GM20431 (cell line): ENCODE data around the gene TNFSF12.

Source experiments
- in situ Hi-C: fragments of 300-500 bp; cut with MseI, MboI; formaldehyde crosslinking; loops from one replicate; pipeline ENCODE4 v1.15.0; 2020; ENCODE audit warnings: low sequenced_read_pairs; ENCODE audit not compliant: unreplicated experiment

TNFSF12 gene

DNA sequence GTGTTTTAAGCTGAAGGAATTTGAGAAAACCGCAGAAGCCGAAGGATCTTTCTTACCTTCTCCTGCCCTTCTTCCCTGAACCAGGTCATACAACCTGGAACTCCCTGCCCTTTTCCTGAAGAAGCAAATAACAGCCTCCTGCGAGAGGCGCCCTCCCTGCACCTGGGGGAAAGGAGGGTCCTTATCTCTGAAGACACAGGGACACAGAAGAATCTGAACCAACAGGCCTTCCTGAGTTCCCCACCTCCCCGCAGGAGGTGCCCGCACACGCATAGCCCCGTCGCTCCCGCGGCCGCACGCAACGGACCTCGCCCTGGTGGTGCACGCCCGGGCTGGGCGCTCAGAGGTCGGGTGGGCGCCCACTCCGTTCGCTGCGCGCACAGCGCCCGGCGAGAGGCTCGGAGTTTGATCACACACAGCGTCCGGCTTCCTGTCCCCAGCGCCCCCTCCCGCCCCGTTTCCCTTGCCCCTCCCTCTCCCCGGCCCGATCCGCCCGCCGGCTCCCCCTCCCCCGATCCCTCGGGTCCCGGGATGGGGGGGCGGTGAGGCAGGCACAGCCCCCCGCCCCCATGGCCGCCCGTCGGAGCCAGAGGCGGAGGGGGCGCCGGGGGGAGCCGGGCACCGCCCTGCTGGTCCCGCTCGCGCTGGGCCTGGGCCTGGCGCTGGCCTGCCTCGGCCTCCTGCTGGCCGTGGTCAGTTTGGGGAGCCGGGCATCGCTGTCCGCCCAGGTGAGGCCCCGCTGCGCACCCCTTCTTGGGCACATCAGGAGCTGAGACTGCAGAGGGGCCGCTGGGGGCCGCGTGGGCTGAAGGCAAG, at the start of gene TNFSF12:
TNFSF12 (plus strand) TSS at position 474 of the 816 bp plus-strand sequence; CDS start at position 570, 96 bp downstream.
- in situ Hi-C loops, result no loop called here

- in situ Hi-C loops, result no loop called here
These were observed 49.7 kb upstream of the TNFSF12 start for GRCh38 chr17:7499161-7499560.

DNA sequence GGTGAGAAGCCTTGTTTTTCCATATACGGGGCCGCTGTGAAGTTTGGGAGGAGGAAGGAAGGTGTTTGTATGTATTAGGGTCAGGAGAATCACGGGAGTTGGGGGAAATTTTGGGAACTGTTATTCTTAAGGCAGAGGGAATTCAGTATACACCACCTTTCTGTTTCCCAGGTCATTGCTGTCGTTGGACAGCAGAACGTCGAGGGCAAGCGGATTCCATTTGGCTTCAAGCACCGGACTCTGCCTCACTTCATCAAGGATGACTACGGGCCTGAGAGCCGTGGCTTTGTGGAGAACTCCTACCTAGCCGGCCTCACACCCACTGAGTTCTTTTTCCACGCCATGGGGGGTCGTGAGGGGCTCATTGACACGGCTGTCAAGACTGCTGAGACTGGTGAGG, 47.1 kb upstream of the TNFSF12 start:
- in situ Hi-C loops, result no loop called here

GRCh38 chr17:7502171-7502847, 46.5 kb upstream of the TNFSF12 start:
- in situ Hi-C loops, result no loop called here

- in situ Hi-C loops, result no loop called here
These were observed 45.9 kb upstream of the TNFSF12 start for GRCh38 chr17:7502987-7503386.

- in situ Hi-C loops, result no loop called here
These were observed 45.3 kb upstream of the TNFSF12 start for GRCh38 chr17:7503521-7503920.

DNA sequence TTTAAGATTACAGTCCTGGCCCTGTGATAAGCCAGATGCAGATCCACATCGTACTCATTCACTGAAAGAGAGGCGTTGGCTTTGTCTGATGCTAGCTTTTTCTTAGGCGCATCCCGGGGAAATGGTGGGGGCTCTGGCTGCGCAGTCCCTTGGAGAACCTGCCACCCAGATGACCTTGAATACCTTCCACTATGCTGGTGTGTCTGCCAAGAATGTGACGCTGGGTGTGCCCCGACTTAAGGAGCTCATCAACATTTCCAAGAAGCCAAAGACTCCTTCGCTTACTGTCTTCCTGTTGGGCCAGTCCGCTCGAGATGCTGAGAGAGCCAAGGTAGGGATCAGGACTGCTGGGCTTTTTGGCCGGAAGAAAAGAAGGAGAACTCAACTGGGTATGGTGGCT, 40.7 kb upstream of the TNFSF12 start:
- in situ Hi-C loops, result no loop called here

GRCh38 chr17:7508846-7509245, 40.0 kb upstream of the TNFSF12 start:
- in situ Hi-C loops, result no loop called here

DNA sequence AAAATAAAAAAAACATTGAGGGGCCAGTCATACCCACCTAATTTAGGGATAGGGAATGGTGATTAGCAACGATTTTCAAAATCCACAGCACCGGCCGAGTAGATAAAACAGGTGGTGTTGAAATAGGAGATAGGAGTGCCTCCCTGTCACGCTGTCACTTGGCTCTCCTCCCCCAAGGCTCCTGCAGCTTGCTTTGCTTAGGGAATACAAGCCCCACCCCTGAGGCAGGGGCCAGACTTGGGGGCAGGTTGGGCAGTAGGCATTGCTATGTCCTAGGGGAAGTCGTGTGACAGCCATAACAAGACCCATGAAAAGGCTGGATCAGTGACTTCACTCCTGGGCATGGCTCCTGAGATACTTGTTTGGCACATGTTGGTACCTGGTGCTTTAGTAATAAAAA, 38.9 kb upstream of the TNFSF12 start:
- in situ Hi-C loops, result loop anchor here (10.0 kb wide), 1 partner anchor 55 kb away; the partner anchor contains the start of gene SENP3

DNA sequence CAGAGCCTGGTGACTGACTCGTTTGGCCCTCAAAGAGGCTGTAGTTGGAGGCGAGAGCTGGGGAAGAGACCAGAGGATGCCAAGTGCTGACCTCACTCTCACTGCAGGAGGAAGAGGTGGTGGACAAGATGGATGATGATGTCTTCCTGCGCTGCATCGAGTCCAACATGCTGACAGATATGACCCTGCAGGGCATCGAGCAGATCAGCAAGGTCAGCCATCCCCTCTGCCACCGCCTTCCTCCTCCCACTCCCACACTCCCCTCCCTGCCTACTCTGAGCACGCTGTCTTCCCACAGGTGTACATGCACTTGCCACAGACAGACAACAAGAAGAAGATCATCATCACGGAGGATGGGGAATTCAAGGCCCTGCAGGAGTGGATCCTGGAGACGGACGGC, 37.8 kb upstream of the TNFSF12 start:
- in situ Hi-C loops, result loop anchor here (10.0 kb wide), 1 partner anchor 54 kb away; the partner anchor contains the start of gene SENP3

DNA sequence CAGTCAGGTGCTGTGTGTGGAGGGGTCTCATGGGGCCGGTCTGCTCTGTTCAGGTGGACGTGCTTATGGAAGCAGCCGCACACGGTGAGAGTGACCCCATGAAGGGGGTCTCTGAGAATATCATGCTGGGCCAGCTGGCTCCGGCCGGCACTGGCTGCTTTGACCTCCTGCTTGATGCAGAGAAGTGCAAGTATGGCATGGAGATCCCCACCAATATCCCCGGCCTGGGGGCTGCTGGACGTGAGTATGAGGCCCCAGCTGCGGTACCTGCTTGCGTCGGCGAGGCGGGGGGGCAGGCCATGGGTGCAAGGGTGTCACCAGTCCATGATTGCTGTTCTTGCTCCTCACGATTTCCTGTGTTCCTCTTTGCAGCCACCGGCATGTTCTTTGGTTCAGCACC, 36.8 kb upstream of the TNFSF12 start:
- in situ Hi-C loops, result loop anchor here (10.0 kb wide), 1 partner anchor 53 kb away; the partner anchor contains the start of gene SENP3

GRCh38 chr17:7512824-7513540, 35.9 kb upstream of the TNFSF12 start:
- in situ Hi-C loops, result loop anchor here (10.0 kb wide), 1 partner anchor 52 kb away; the partner anchor contains the start of gene SENP3

DNA sequence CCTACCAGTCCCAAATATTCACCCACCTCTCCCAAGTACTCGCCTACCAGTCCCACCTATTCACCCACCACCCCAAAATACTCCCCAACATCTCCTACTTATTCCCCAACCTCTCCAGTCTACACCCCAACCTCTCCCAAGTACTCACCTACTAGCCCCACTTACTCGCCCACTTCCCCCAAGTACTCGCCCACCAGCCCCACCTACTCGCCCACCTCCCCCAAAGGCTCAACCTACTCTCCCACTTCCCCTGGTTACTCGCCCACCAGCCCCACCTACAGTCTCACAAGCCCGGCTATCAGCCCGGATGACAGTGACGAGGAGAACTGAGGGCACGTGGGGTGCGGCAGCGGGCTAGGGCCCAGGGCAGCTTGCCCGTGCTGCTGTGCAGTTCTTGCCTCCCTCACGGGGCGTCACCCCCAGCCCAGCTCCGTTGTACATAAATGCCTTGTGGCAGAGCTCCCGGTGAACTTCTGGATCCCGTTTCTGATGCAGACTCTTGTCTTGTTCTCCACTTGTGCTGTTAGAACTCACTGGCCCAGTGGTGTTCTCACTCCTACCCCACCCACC, 34.9 kb upstream of the TNFSF12 start:
- in situ Hi-C loops, result loop anchor here (10.0 kb wide), 1 partner anchor 51 kb away; the partner anchor contains the start of gene SENP3

- in situ Hi-C loops, result loop anchor here (10.0 kb wide), 1 partner anchor 49 kb away; the partner anchor contains the start of gene SENP3
These were observed 32.8 kb upstream of the TNFSF12 start for GRCh38 chr17:7515911-7516610.

- in situ Hi-C loops, result no loop called here
These were observed 25.8 kb upstream of the TNFSF12 start for GRCh38 chr17:7523033-7523432.

DNA sequence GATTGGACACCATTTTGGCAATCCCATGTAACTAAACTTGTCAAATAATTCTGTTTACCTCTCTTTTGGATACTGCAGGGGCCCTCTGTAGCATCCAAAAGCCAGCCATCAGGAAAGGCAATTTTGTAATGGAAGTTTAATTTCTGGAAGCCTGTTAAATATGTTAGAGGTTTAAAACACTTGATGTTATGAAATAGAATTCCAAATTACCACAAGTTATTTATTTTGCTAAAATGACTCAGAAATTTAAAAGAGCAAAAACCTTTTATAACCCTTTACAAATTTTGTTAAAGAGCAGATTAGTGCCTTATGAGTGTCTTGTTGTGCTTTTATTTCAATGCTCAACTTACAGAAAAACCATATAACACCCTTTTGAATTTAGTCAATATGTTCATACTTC, 20.0 kb upstream of the TNFSF12 start:
- in situ Hi-C loops, result no loop called here

DNA sequence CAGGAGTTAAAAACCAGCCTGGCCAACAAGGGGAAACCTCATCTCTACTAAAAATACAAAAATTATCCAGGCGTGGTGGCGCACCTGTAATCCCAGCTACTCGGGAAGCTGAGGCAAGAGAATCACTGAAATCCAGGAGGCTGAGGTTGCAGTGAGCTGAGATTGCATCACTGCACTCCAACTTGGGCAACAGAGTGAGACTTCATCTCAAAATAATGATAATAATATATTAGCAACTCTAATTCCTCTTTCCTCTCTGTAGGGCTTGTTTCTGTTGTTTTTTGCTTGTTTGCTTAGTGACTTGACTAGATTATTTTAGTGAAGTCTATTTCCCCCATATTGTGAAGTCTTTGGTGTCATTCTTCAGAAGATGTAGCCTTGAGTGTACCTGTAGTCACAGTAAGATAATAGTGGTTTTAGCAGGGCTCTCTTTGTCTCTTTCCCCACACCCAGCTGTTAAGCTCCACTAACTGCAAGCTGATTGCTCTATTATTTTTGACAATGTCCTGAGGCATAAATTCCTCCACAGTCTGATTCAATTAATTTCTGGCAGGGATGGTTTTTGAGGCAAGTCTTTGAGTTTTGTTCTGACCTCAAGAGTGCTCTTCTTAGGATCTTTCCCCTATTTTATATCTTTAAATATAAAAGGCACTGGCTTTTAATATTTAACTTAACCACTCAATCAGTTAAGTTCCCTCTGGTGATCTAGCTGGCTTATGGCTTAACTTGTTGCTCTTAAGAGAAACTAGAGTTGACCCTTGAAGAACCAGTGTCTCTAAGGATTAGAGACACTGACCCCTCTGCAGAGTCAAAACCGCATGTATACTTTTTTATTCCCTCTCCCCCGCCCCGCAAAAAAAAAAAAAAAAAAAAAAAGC, 18.6 kb upstream of the TNFSF12 start:
- in situ Hi-C loops, result no loop called here

- in situ Hi-C loops, result no loop called here
These were observed 10.8 kb upstream of the TNFSF12 start for GRCh38 chr17:7538050-7538449.
